Mammary epithelial cell (primary cell): ENCODE measurements around the gene ERGIC1.

Experiments used
- EZH2 ChIP-seq: IDR thresholded peaks from 2 replicates; pipeline ENCODE4 v1.6.1; 2012; ENCODE audit warnings: low read length, inconsistent platforms, borderline replicate concordance
- TF ChIP-seq, protein P1 (sequence below), 2 donors: IDR thresholded peaks in 1 of 2; conservative IDR thresholded peaks in 1 of 2; 2 replicates each; pipeline ENCODE4 v1.5.1; 2011 to 2012; ENCODE audit warnings: inconsistent platforms in 2 of 2, low read length in 2 of 2, mild to moderate bottlenecking in 2 of 2, control low read depth in 1 of 2, low read depth in 1 of 2; ENCODE audit not compliant: insufficient read depth in 1 of 2; ENCODE audit errors: extremely low read depth in 1 of 2

DNA sequence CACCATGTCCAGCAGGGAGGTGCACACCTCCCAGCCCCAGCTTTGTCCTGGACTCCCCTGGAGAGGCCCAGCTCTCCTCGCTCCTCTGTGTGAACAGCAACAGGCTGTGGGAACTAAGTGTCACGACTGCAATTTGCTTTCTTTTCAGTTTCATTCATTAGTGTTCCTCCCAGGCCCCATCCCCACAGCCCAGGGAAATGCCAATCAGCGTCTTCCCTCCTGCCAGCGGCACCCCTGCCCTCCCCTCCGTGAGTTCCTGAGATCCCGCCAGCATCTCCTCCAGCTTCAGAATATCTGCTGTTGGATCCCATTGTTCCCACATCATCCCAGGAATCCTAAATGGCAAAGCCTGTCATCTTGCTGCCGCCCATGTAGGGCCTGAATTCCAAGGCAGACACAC, 112.1 kb downstream of the ERGIC1 start:
- TF ChIP-seq, protein P1, sequence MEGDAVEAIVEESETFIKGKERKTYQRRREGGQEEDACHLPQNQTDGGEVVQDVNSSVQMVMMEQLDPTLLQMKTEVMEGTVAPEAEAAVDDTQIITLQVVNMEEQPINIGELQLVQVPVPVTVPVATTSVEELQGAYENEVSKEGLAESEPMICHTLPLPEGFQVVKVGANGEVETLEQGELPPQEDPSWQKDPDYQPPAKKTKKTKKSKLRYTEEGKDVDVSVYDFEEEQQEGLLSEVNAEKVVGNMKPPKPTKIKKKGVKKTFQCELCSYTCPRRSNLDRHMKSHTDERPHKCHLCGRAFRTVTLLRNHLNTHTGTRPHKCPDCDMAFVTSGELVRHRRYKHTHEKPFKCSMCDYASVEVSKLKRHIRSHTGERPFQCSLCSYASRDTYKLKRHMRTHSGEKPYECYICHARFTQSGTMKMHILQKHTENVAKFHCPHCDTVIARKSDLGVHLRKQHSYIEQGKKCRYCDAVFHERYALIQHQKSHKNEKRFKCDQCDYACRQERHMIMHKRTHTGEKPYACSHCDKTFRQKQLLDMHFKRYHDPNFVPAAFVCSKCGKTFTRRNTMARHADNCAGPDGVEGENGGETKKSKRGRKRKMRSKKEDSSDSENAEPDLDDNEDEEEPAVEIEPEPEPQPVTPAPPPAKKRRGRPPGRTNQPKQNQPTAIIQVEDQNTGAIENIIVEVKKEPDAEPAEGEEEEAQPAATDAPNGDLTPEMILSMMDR (conservative IDR thresholded peaks at IDR 0.05 in 1 of 2, IDR thresholded peaks at IDR 0.05 in 1 of 2; ENCODE audit: extremely low read depth in 1 of 2, insufficient read depth in 1 of 2, low read depth in 1 of 2, low read length in 2 of 2) = no peak
- TF ChIP-seq EZH2 = no peak
